Raji (cell line): Measurements from ENCODE around the gene ZBED4.

Experiments used
- POLR2A ChIP-seq: IDR thresholded peaks from 2 replicates; pipeline ENCODE4 v1.6.1; 2011; ENCODE audit warnings: low read depth, low read length, control low read depth; ENCODE audit not compliant: insufficient read depth

The ZBED4 gene

DNA sequence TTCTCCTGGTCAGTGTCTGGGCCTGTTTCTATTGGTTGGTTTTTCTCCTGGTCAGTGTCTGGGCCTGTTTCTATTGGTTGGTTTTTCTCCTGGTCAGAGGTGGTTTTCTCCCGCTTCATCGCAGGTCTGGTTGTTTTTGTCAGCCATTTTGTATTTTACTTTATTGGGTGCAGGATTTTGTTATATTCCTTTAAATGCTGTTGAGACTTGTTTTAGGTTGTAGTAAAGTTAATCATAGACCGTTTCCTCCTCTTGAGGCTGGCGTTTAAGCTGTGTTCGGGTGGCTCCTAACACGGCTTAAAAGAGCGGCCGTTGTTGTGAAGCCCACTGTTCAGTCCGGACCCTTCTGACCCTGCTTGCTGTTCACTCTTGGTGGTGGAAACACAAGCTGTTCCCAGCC lies 26.2 kb downstream of the ZBED4 start:
- no peak for TF ChIP-seq POLR2A

DNA sequence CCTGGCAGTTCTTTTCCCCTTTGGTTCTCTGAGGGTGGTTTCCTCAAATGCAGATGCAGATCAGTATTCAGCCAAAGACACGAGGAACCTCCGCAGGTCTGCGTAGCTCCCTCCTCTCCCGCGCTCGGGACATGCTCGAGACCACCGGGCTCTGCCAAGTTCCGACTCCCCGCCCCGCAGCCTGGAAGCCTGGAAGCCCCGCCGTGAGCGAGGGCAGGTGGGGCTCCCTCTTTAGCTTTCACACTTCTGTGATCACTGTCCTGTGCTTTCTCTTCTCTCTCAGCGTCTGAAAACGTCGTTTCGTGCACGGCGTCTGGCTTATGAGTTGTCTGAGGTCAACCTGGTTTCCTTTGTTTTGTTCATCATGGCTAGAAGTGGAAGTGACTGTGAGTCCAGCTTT lies 26.6 kb downstream of the ZBED4 start:
- no peak for TF ChIP-seq POLR2A

GRCh38 chr22:49881856-49882255 lies 28.2 kb downstream of the ZBED4 start:
- no peak for TF ChIP-seq POLR2A

DNA sequence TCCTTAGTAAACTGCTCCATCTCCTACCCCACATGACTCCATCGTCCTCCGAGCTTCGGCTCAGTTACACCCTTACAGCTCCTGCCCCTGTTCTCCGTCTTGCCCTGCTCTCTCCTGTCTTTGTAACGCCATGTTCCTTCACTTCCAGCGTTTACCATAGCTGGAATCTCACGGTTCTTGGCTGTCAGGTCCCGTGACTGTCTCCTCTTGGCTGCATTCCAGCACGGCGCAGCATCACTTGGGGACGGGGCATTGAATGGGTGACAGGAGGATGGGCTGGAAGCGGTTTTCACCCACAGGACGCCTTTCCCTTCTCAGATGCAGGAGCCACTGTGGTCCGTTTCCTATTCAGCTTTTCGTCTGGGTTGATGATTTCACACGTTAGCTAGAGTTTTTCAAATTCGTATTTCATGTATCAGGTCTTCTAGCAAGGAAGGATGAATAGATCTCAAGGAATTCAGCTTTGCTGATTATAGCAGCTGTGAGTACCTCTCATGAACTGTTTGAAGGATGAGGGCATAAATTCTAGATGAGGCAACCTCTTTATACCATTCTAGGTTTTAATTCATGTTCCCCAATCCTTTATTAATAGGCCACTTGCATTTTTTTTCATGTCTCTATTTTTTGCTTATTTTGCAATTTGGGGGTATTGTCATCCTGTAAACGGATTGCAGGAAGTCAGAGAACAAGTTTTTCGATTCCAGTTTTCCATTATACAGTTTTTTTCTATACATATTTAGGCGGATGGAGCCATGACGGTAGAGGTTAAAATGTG lies 29.1 kb downstream of the ZBED4 start:
- no peak for TF ChIP-seq POLR2A

- TF ChIP-seq POLR2A = no peak
Observed at GRCh38 chr22:49883294-49883640, 29.6 kb downstream of the ZBED4 start.

GRCh38 chr22:49884075-49884474 lies 30.4 kb downstream of the ZBED4 start:
- no peak for TF ChIP-seq POLR2A

- TF ChIP-seq POLR2A = no peak
Observed at GRCh38 chr22:49884503-49885260, 31.0 kb downstream of the ZBED4 start.

DNA sequence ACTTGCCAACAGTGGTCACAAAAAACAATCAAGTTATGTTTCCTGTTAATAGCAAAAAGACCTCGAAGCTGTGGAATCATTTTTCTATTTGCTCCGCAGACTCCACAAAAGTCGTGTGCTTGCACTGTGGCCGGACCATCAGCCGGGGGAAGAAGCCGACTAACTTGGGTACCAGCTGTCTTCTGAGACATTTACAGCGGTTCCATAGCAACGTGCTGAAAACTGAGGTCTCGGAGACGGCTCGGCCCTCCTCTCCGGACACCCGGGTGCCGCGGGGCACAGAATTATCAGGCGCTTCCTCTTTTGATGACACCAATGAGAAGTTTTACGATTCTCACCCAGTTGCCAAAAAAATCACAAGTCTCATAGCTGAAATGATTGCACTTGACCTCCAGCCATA lies 31.6 kb downstream of the ZBED4 start:
- no peak for TF ChIP-seq POLR2A

GRCh38 chr22:49885881-49886280 lies 32.2 kb downstream of the ZBED4 start:
- no peak for TF ChIP-seq POLR2A

GRCh38 chr22:49886346-49887063 lies 32.9 kb downstream of the ZBED4 start:
- no peak for TF ChIP-seq POLR2A

- TF ChIP-seq POLR2A = no peak
Observed at GRCh38 chr22:49887064-49887451, 33.4 kb downstream of the ZBED4 start.

DNA sequence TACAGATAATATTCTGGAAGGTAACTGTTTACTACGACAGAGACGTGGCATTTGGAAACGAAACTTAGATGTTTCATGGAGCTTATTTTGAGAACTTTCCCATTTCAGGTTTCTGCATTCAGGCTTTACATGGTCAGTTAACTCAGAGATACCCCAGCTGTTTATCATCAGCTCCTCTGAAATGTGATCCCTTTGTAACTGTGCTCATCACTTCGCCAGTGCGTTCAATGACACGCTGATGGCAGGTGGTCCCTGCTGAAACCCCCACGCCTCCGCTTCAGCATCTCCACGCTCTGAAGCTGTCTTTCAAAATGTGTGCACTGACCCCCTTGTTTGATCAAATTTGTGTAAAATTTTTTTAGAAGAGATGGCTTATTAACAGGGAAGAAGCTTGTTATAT lies 34.1 kb downstream of the ZBED4 start:
- TF ChIP-seq POLR2A = no peak

- no peak for TF ChIP-seq POLR2A
Observed at GRCh38 chr22:49889071-49889470, 35.4 kb downstream of the ZBED4 start.

DNA sequence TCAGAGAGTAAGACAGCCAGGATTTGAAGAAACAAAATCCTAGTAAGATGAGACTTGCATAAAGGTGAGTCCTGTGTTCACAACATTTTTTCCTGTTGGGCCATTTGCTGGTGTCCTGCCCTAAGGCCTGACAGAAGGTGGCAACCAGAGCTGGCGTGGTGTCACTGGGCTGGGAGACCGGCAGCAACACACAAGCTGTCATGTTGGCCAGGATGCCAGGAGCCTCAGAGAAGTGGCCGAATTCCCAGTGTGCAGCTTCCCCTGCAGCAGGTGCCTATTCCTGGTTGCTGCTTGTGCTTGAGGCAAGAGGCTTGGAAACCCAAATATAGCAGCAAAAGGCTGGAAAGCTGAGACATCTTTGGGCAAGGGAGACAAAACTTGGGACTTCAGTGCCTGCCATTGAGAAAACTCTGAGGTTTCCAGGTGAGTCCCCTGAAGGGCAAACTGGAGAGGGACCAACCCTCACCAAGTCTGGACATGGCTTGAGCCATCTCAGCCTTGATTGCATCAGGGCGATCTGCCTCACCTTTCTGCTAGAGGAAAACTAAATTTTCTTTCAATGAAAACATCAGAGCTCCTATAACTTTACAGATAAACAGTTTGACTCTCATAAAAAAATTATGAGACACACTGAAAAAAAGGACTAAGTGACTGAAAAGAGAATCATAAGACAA lies 38.7 kb downstream of the ZBED4 start:
- TF ChIP-seq POLR2A = no peak

DNA sequence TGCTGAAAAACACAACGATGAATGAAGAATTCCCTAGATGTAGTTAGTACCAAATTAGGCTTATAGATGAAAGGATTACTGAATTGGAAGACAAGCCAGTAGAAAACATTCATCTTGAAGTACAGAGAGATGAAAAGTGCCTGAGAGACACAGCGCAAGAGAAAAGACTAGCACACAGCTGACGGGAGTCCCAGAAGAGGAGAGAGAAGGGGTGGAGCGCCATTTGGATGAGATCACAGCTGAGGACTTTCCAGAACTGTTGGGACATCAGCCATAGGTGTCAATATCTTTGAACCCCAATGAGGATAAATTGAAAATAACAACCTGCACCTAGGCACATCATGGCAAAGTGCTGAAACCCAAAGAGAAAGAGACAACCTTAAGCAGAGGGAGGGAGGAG lies 39.4 kb downstream of the ZBED4 start:
- TF ChIP-seq POLR2A = no peak
